ENCODE data around the gene ZNF324. TPM values are rescaled to one million over a fixed set of nuclear protein-coding genes. Genes with fewer than 3 reads are reported as not detected.

Gene ZNF324
- total and polyA plus RNA-seq, 5 experiments from 2014 or later, result 8.3 to 28.0 (median 16.2) TPM

- peak overlapping the region in 4 of 10 donors; percentile 22 to 56 (median 53) for H3K27ac Mint-ChIP-seq
- H3K9me3 Mint-ChIP-seq, result peaks cover 0 to 18% (median 6%) of the 10 kb centered on the region in 9 donors
- peaks cover 5 to 19% (median 13%) of the 10 kb centered on the region in 4 donors for H3K4me1 Mint-ChIP-seq
- H3K27me3 Mint-ChIP-seq, result no peaks in the 10 kb centered on the region
- H3K4me3 Mint-ChIP-seq, result no peak overlapping the region
- POLR2A ChIA-PET, result interaction anchor here (4.6 kb wide), 1 partner anchor 10 kb away, joined by 23 read pairs; no protein-coding TSS in a partner anchor
- ATAC-seq (no peak), DNase-seq (no peak)
- peaks cover 2 to 8% (median 8%) of the 10 kb centered on the region in 3 donors for H3K36me3 Mint-ChIP-seq
These were observed 43.4 kb downstream of the ZNF324 start for GRCh38 chr19:58510084-58510862.

- ATAC-seq (no peak), DNase-seq (no peak)
- H3K27me3 Mint-ChIP-seq, result no peaks in the 10 kb centered on the region
- H3K9me3 Mint-ChIP-seq, result peaks cover 0 to 13% (median 6%) of the 10 kb centered on the region in 9 donors
- H3K27ac Mint-ChIP-seq, result peak within 1 kb of the TSS in 6 of 10 donors; percentile 41 to 81 (median 54)
- peaks cover 5 to 8% (median 8%) of the 10 kb centered on the region in 3 donors for H3K36me3 Mint-ChIP-seq
- POLR2A ChIA-PET, result interaction anchor here (4.6 kb wide), 1 partner anchor 11 kb away, joined by 23 read pairs; no protein-coding TSS in a partner anchor
- H3K4me1 Mint-ChIP-seq, result peaks cover 9 to 27% (median 21%) of the 10 kb centered on the region in 4 donors
- H3K4me3 Mint-ChIP-seq, result peak within 1 kb of the TSS in 2 of 10 donors; percentile 24 to 26
These were observed 44.7 kb downstream of the ZNF324 start, which contains the start of gene SLC27A5 for GRCh38 chr19:58511353-58512208. Gene SLC27A5, minus strand, starts transcription at chr19:58511992. Its CDS starts 37 bp downstream, at chr19:58511955.

- H3K9me3 Mint-ChIP-seq, result peaks cover 0 to 1% (median 0%) of the 10 kb centered on the region in 9 donors
- peak overlapping the region in 5 of 10 donors; percentile 26 to 91 (median 78) for H3K4me3 Mint-ChIP-seq
- H3K27me3 Mint-ChIP-seq, result no peaks in the 10 kb centered on the region
- peaks cover 0 to 10% (median 0%) of the 10 kb centered on the region in 3 donors for H3K36me3 Mint-ChIP-seq
- peak overlapping the region in 8 of 10 donors; percentile 22 to 84 (median 62) for H3K27ac Mint-ChIP-seq
- ATAC-seq (no peak), DNase-seq (no peak)
- POLR2A ChIA-PET, result interaction anchor here (0.6 to 4.6 kb wide), 11 partner anchors 13 to 454 kb away, joined by 3 to 23 read pairs (median 7); partner anchors contain the start of genes CHMP2A, TRIM28 and ZNF135
- peaks cover 13 to 37% (median 27%) of the 10 kb centered on the region in 4 donors for H3K4me1 Mint-ChIP-seq
These were observed 46.4 kb downstream of the ZNF324 start for GRCh38 chr19:58513213-58513693.

- H3K4me3 Mint-ChIP-seq, result peak overlapping the region; percentile 74 to 91 (median 81)
- peaks cover 0 to 10% (median 0%) of the 10 kb centered on the region in 3 donors for H3K36me3 Mint-ChIP-seq
- H3K9me3 Mint-ChIP-seq, result no peaks in the 10 kb centered on the region
- POLR2A ChIA-PET, result interaction anchor here (0.6 to 4.6 kb wide), 11 partner anchors 14 to 455 kb away, joined by 3 to 23 read pairs (median 7); partner anchors contain the start of genes CHMP2A, TRIM28 and ZNF135
- H3K27ac Mint-ChIP-seq, result peak overlapping the region; percentile 48 to 97 (median 90)
- DNase-seq (peak; percentile 87 to 98 (median 94)), ATAC-seq (peak; percentile 93 to 94)
- no peaks in the 10 kb centered on the region for H3K27me3 Mint-ChIP-seq
- peaks cover 19 to 43% (median 34%) of the 10 kb centered on the region in 4 donors for H3K4me1 Mint-ChIP-seq
These were observed 47.0 kb downstream of the ZNF324 start for GRCh38 chr19:58513694-58514563.

- no peaks in the 10 kb centered on the region for H3K27me3 Mint-ChIP-seq
- ATAC-seq, result no peak
- no peak for DNase-seq
- H3K27ac Mint-ChIP-seq, result peak overlapping the region in 8 of 10 donors; percentile 62 to 97 (median 87)
- peak overlapping the region; percentile 60 to 91 (median 78) for H3K4me3 Mint-ChIP-seq
- POLR2A ChIA-PET, result interaction anchor here (0.6 to 4.6 kb wide), 10 partner anchors 14 to 331 kb away, joined by 3 to 23 read pairs (median 7); partner anchors contain the start of genes CHMP2A and TRIM28
- no peaks in the 10 kb centered on the region for H3K9me3 Mint-ChIP-seq
- H3K36me3 Mint-ChIP-seq, result peaks cover 0 to 10% (median 0%) of the 10 kb centered on the region in 3 donors
- peaks cover 23 to 50% (median 41%) of the 10 kb centered on the region in 4 donors for H3K4me1 Mint-ChIP-seq
These were observed 47.7 kb downstream of the ZNF324 start for GRCh38 chr19:58514564-58515022.

- H3K36me3 Mint-ChIP-seq, result peaks cover 0 to 10% (median 0%) of the 10 kb centered on the region in 3 donors
- peak overlapping the region in 7 of 10 donors; percentile 19 to 81 (median 69) for H3K27ac Mint-ChIP-seq
- H3K9me3 Mint-ChIP-seq, result no peaks in the 10 kb centered on the region
- H3K4me1 Mint-ChIP-seq, result peaks cover 29 to 56% (median 47%) of the 10 kb centered on the region in 4 donors
- POLR2A ChIA-PET, result interaction anchor here (0.6 to 4.6 kb wide), 3 partner anchors 15 to 440 kb away, joined by 6 to 23 read pairs (median 8); no protein-coding TSS in a partner anchor
- H3K4me3 Mint-ChIP-seq, result peak overlapping the region in 9 of 10 donors; percentile 8 to 75 (median 57)
- H3K27me3 Mint-ChIP-seq, result no peaks in the 10 kb centered on the region
- DNase-seq (no peak), ATAC-seq (no peak)
These were observed 48.4 kb downstream of the ZNF324 start for GRCh38 chr19:58515259-58515658.

- POLR2A ChIA-PET, result no interaction called here
- Mint-ChIP-seq H3K4me1 (peaks cover 32 to 60% (median 51%) of the 10 kb centered on the region in 4 donors), H3K27ac (peak overlapping the region in 2 of 10 donors; percentile 47 to 60), H3K36me3 (peaks cover 0 to 10% (median 0%) of the 10 kb centered on the region in 3 donors), H3K27me3 (no peaks in the 10 kb centered on the region), H3K4me3 (peak overlapping the region in 4 of 10 donors; percentile 41 to 75 (median 62)), H3K9me3 (no peaks in the 10 kb centered on the region)
- DNase-seq, result no peak
- no peak for ATAC-seq
These were observed 49.5 kb downstream of the ZNF324 start for GRCh38 chr19:58516246-58516836.

- POLR2A ChIA-PET, result interaction anchor here (0.6 to 5.0 kb wide), 7 partner anchors 28 to 335 kb away, joined by 3 to 94 read pairs (median 6); partner anchors contain the start of genes CHMP2A, MZF1, TRIM28 and UBE2M
- no peaks in the 10 kb centered on the region for H3K27me3 Mint-ChIP-seq
- no peak overlapping the region for H3K27ac Mint-ChIP-seq
- no peak for ATAC-seq
- H3K4me3 Mint-ChIP-seq, result peak overlapping the region in 2 of 10 donors; percentile 8 to 14
- peaks cover 0 to 10% (median 0%) of the 10 kb centered on the region in 3 donors for H3K36me3 Mint-ChIP-seq
- no peak for DNase-seq
- H3K9me3 Mint-ChIP-seq, result no peaks in the 10 kb centered on the region
- peaks cover 32 to 60% (median 51%) of the 10 kb centered on the region in 4 donors for H3K4me1 Mint-ChIP-seq
These were observed 50.3 kb downstream of the ZNF324 start for GRCh38 chr19:58516964-58517833.

- H3K27me3 Mint-ChIP-seq, result no peaks in the 10 kb centered on the region
- H3K4me1 Mint-ChIP-seq, result peaks cover 32 to 55% (median 50%) of the 10 kb centered on the region in 4 donors
- H3K27ac Mint-ChIP-seq, result peak overlapping the region; percentile 95 to 98 (median 98)
- H3K36me3 Mint-ChIP-seq, result peaks cover 0 to 10% (median 0%) of the 10 kb centered on the region in 3 donors
- no peak for DNase-seq
- ATAC-seq, result no peak
- H3K9me3 Mint-ChIP-seq, result no peaks in the 10 kb centered on the region
- H3K4me3 Mint-ChIP-seq, result peak overlapping the region; percentile 92 to 98 (median 96)
- POLR2A ChIA-PET, result interaction anchor here (0.8 to 5.0 kb wide), 19 partner anchors 12 to 336 kb away, joined by 3 to 94 read pairs (median 7); partner anchors contain the start of genes CHMP2A, ERVK3-1, MZF1 and TRIM28
These were observed 51.6 kb downstream of the ZNF324 start for GRCh38 chr19:58518256-58519086.
